ENCODE measurements around the gene GPR55.

The GPR55 gene

DNA sequence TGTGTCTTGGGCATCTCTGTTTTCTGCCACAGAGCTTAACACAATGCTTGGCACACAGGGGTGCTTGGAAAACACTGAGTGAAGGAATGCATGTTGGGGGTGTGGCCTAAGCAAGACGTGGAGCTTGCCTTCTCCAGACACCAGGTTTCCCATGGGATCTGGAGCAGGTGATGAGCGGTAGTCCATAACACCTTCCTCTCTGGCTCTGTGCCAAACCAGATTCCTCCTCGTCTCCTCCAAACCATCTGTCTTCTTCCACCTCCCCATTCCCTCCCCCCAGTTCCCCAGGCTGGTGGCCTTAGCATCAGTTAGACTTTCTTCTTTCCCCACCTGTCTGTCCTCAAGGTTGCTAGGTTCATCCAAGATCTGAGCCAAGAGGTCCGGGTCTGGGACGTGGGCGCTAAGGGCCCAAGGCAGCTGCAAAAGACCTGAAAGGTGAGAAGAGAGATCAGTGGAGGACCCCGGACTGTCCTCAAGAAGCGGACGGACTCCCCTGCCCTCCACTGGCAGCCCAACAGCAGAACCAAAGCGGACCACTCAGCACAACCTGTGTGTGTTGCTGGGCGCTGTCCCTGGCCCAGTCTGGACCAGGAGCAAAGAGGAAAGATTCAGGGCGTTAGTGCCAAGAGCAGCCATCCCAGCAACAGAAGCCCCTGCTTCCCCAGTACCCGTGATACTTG is 61.5 kb downstream of the GPR55 start:
- no peak for DNase-seq (ENCODE audit: extremely low read depth, low read depth)
- H3K4me3 ChIP-seq (replicated peaks; ENCODE audit: low read depth, low read length) = no peak overlapping the region
- TF ChIP-seq, protein P1, sequence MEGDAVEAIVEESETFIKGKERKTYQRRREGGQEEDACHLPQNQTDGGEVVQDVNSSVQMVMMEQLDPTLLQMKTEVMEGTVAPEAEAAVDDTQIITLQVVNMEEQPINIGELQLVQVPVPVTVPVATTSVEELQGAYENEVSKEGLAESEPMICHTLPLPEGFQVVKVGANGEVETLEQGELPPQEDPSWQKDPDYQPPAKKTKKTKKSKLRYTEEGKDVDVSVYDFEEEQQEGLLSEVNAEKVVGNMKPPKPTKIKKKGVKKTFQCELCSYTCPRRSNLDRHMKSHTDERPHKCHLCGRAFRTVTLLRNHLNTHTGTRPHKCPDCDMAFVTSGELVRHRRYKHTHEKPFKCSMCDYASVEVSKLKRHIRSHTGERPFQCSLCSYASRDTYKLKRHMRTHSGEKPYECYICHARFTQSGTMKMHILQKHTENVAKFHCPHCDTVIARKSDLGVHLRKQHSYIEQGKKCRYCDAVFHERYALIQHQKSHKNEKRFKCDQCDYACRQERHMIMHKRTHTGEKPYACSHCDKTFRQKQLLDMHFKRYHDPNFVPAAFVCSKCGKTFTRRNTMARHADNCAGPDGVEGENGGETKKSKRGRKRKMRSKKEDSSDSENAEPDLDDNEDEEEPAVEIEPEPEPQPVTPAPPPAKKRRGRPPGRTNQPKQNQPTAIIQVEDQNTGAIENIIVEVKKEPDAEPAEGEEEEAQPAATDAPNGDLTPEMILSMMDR (IDR thresholded peaks at IDR 0.05; ENCODE audit: low read depth, low read length, missing control alignments) = no peak

DNA sequence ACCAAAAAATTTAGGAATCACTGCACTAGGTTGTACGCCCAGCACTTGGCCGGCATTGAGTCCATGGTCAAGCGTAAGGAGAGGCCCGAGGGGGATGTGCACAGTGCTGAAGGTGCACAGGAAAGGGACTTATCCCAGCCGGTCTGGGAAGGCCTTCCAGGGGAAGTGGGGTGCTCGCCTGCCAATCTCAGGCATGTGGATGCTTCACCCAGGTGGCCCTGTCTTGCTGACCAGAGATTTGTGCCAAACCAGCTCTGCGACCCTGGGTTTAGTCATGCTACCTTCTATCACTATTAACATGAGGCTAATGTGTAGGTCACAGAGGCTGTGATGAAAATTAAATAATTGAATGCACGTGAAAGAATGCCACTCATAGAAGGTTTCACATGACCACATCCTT is 62.0 kb downstream of the GPR55 start:
- TF ChIP-seq, protein P1 (IDR thresholded peaks at IDR 0.05; ENCODE audit: low read depth, low read length, missing control alignments) = no peak
- no peak for DNase-seq (ENCODE audit: extremely low read depth, low read depth)
- H3K4me3 ChIP-seq (replicated peaks; ENCODE audit: low read depth, low read length) = no peak overlapping the region

GRCh38 chr2:230862292-230862691 is 62.8 kb downstream of the GPR55 start:
- TF ChIP-seq, protein P1 (IDR thresholded peaks at IDR 0.05; ENCODE audit: low read depth, low read length, missing control alignments) = no peak
- no peak for DNase-seq (ENCODE audit: extremely low read depth, low read depth)
- no peak overlapping the region for H3K4me3 ChIP-seq (replicated peaks; ENCODE audit: low read depth, low read length)

GRCh38 chr2:230861552-230862255 is 63.3 kb downstream of the GPR55 start:
- no peak for DNase-seq (ENCODE audit: extremely low read depth, low read depth)
- H3K4me3 ChIP-seq (replicated peaks; ENCODE audit: low read depth, low read length) = no peak overlapping the region
- TF ChIP-seq, protein P1 (IDR thresholded peaks at IDR 0.05; ENCODE audit: low read depth, low read length, missing control alignments) = no peak

All from HFF-Myc (cell line).